Effector memory CD4-positive, alpha-beta T cell (primary cell): ENCODE results near the gene RPS8.
"Not testable (repeated sequence)": the region's sequence is repeated elsewhere in the genome, so short reads cannot be mapped to it uniquely, and the experiment has no call there.

Experiments
- DNase-seq, 3 donors: peaks; one replicate each; pipeline ENCODE4 v3.0.0-alpha.2; 2020
- H3K27ac ChIP-seq: 2 replicates; pipeline ENCODE4 v1.7.0; 2013; ENCODE audit warnings: mild to moderate bottlenecking, low read length, moderate library complexity; ENCODE audit not compliant: insufficient read depth, poor library complexity, severe bottlenecking
- H3K27me3 ChIP-seq: replicated peaks from 2 replicates; pipeline ENCODE4 v1.7.0; 2013; ENCODE audit warnings: mild to moderate bottlenecking, low read length; ENCODE audit not compliant: insufficient read depth, control insufficient read depth, poor library complexity, severe bottlenecking
- H3K36me3 ChIP-seq: 2 replicates; pipeline ENCODE4 v1.7.0; 2013; ENCODE audit warnings: mild to moderate bottlenecking, low read length, moderate library complexity; ENCODE audit not compliant: control insufficient read depth, insufficient read depth
- H3K4me1 ChIP-seq: 2 replicates; pipeline ENCODE4 v1.7.0; 2013; ENCODE audit warnings: low read length, mild to moderate bottlenecking; ENCODE audit not compliant: control insufficient read depth, insufficient read depth, poor library complexity, severe bottlenecking
- H3K4me3 ChIP-seq: 2 replicates; pipeline ENCODE4 v1.7.0; 2013; ENCODE audit warnings: low read length, low read depth, mild to moderate bottlenecking; ENCODE audit not compliant: insufficient read depth, poor library complexity, severe bottlenecking
- H3K9me3 ChIP-seq: 2 replicates; pipeline ENCODE4 v1.7.0; 2013; ENCODE audit warnings: mild to moderate bottlenecking, low read length, moderate library complexity; ENCODE audit not compliant: control insufficient read depth

RPS8 gene

GRCh38 chr1:44747878-44748277, 27.5 kb upstream of the RPS8 start:
- Histone ChIP-seq H3K4me1 (no peaks in the 10 kb centered on the region), H3K36me3 (no peaks in the 10 kb centered on the region), H3K4me3 (no peak overlapping the region), H3K27me3 (no peaks in the 10 kb centered on the region), H3K9me3 (no peaks in the 10 kb centered on the region), H3K27ac (no peak overlapping the region)
- DNase-seq: no peak

DNA sequence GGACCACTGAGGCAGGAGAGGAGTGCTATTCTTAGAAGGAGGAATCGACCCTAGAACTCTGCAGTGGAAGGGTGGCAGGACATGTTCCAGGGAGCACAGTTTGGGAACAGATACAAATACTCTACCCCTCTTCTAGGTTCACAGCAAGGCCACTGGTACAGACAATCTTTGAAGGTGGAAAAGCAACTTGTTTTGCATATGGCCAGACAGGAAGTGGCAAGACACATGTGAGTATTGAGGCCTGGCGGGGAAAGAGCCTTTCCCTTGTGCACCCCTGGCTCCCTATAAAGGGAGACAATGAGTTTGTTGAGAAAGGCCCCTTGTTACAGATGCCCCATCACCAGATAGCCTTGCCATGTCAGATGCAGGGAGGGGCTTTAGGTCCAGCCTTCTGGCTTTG, 17.9 kb upstream of the RPS8 start:
- Histone ChIP-seq H3K27me3 (no peaks in the 10 kb centered on the region), H3K4me1 (no peaks in the 10 kb centered on the region), H3K36me3 (no peaks in the 10 kb centered on the region), H3K4me3 (no peak overlapping the region), H3K9me3 (no peaks in the 10 kb centered on the region), H3K27ac (no peak overlapping the region)
- DNase-seq: no peak

DNA sequence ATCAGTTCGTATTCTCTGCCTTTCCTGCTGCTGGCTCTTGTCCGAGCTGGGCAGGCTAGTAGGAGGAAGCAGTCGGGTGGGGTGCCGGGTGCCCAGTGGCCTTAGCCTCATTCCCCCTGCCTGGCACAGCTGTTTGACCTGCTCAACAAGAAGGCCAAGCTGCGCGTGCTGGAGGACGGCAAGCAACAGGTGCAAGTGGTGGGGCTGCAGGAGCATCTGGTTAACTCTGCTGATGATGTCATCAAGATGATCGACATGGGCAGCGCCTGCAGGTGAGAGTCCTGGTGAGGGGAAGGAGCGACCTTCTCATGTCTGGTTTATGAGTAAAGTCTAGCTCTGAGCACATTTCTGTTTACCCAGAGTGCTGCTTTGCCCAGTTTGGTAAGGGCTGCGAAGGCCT, 16.3 kb upstream of the RPS8 start:
- no peak overlapping the region for H3K4me3 ChIP-seq
- H3K9me3 ChIP-seq: no peaks in the 10 kb centered on the region
- no peaks in the 10 kb centered on the region for H3K27me3 ChIP-seq
- no peaks in the 10 kb centered on the region for H3K4me1 ChIP-seq
- no peaks in the 10 kb centered on the region for H3K36me3 ChIP-seq
- DNase-seq: no peak
- no peak overlapping the region for H3K27ac ChIP-seq

GRCh38 chr1:44760876-44761275, 14.5 kb upstream of the RPS8 start:
- no peak overlapping the region for H3K27ac ChIP-seq

GRCh38 chr1:44766421-44766820, 8.9 kb upstream of the RPS8 start:
- H3K9me3 ChIP-seq, H3K27me3 ChIP-seq, H3K27ac ChIP-seq, H3K4me3 ChIP-seq, H3K4me1 ChIP-seq, H3K36me3 ChIP-seq, DNase-seq: not testable (repeated sequence)

More at GRCh38 chr1:44760876-44761275, 14.5 kb upstream of the RPS8 start:
- H3K9me3 ChIP-seq: no peaks in the 10 kb centered on the region
- H3K4me3 ChIP-seq: no peak overlapping the region
- H3K36me3 ChIP-seq: no peaks in the 10 kb centered on the region
- DNase-seq: no peak
- no peaks in the 10 kb centered on the region for H3K4me1 ChIP-seq
- no peaks in the 10 kb centered on the region for H3K27me3 ChIP-seq

DNA sequence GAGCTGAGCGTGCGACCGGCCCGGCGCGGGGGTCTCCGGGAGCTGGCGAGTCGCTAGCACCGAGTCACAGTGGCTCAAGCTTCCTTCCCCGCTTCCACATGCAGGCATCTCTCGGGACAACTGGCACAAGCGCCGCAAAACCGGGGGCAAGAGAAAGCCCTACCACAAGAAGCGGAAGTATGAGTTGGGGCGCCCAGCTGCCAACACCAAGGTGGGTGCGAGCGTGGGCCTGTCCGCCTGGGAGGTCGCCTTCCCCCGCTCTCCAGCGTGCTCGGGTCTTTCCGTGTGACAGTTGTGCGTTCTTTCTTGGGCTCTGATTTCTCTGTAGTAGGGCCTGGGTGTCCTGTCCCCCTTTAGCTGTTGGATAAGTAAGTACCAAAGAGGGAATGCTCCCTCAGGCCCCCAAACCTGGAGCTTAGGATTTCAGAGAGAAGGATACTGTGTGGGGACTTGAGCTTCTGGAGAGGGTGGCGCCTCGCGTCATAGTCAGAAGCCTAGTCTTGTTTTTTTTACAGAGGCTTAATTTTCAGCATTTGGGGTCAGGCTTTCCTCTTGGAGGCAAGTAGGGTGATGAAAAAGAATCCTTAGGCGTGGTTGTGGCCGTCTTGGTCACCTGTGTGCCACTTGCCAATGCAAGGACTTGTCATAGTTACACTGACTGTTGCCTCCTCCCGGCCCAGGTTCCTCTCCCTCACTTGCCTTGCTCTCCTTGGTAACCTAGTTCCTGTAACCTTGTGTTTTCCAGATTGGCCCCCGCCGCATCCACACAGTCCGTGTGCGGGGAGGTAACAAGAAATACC, 790 bp downstream of the RPS8 start:
- H3K27ac ChIP-seq: peak overlapping the region; percentile 93
- DNase-seq: peak in 1 of 3 donors; percentile 40
- peak overlapping the region; percentile 96 for H3K4me3 ChIP-seq
- H3K27me3 ChIP-seq: no peaks in the 10 kb centered on the region
- H3K9me3 ChIP-seq: no peaks in the 10 kb centered on the region
- H3K4me1 ChIP-seq: peaks cover 16% of the 10 kb centered on the region
- peaks cover 36% of the 10 kb centered on the region for H3K36me3 ChIP-seq

- peaks cover 42% of the 10 kb centered on the region for H3K36me3 ChIP-seq
- peak overlapping the region; percentile 93 for H3K27ac ChIP-seq
- DNase-seq: no peak
Measured at GRCh38 chr1:44776730-44777068, 1.4 kb downstream of the RPS8 start.

DNA sequence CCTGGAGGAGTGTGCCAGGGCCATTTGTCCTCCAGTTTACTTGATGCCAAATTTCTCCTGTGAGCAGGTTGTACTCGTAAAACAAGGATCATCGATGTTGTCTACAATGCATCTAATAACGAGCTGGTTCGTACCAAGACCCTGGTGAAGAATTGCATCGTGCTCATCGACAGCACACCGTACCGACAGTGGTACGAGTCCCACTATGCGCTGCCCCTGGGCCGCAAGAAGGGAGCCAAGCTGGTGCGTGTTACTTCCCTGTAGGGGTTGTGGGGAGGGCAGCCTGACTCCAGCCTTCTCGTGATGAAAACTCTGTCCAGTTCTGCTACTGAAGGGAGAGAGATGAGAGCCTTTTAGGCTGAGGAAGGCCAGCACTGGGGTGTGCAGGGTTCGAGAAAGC, 2.2 kb downstream of the RPS8 start:
- Histone ChIP-seq H3K27ac (peak overlapping the region; percentile 93), H3K4me3 (no peak overlapping the region)

More at GRCh38 chr1:44776730-44777068, 1.4 kb downstream of the RPS8 start:
- no peaks in the 10 kb centered on the region for H3K9me3 ChIP-seq
- H3K4me3 ChIP-seq: peak overlapping the region; percentile 96
- no peaks in the 10 kb centered on the region for H3K27me3 ChIP-seq
- peaks cover 16% of the 10 kb centered on the region for H3K4me1 ChIP-seq

GRCh38 chr1:44777969-44778635, 2.8 kb downstream of the RPS8 start:
- Histone ChIP-seq H3K27ac (no peak overlapping the region), H3K9me3 (no peaks in the 10 kb centered on the region), H3K27me3 (no peaks in the 10 kb centered on the region), H3K36me3 (peaks cover 43% of the 10 kb centered on the region), H3K4me1 (peaks cover 16% of the 10 kb centered on the region), H3K4me3 (no peak overlapping the region)
- no peak for DNase-seq

More for the DNA sequence above, 2.2 kb downstream of the RPS8 start:
- peaks cover 16% of the 10 kb centered on the region for H3K4me1 ChIP-seq
- H3K9me3 ChIP-seq: no peaks in the 10 kb centered on the region
- no peak for DNase-seq
- peaks cover 43% of the 10 kb centered on the region for H3K36me3 ChIP-seq
- H3K27me3 ChIP-seq: no peaks in the 10 kb centered on the region
